ENCODE results near the gene PTPN6.
A peak's percentile ranks its signal among the peaks of the same experiment; 100 is the strongest.

Gene PTPN6

DNA sequence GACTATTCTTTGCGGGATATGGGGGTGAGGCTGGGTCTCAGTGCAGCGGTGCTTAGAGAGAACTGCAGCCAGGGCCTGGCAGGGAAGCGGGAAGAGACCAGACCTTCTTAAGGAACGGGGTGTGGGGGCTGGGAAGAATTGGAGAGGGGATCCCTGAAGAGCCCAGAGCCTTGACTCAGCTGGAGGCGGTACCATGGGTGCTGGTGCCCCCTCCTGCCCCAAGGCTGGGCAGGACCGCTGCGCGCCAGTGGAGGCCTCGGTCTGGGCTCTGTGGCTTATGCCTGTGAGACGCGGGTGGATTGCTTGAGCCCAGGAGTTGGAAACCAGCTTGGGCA lies 8.9 kb upstream of the PTPN6 start:
- no peak for DNase-seq

DNA sequence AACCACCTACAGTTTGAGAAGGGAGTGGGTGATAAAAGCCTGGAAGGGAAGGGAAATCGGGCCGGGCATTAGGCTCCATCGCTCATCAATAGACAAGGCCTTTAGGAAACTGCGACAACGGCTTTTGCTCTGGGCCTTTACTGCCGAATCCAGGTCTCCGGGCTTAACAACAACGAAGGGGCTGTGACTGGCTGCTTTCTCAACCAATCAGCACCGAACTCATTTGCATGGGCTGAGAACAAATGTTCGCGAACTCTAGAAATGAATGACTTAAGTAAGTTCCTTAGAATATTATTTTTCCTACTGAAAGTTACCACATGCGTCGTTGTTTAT lies 7.8 kb upstream of the PTPN6 start:
- DNase-seq: peak; percentile 43

DNA sequence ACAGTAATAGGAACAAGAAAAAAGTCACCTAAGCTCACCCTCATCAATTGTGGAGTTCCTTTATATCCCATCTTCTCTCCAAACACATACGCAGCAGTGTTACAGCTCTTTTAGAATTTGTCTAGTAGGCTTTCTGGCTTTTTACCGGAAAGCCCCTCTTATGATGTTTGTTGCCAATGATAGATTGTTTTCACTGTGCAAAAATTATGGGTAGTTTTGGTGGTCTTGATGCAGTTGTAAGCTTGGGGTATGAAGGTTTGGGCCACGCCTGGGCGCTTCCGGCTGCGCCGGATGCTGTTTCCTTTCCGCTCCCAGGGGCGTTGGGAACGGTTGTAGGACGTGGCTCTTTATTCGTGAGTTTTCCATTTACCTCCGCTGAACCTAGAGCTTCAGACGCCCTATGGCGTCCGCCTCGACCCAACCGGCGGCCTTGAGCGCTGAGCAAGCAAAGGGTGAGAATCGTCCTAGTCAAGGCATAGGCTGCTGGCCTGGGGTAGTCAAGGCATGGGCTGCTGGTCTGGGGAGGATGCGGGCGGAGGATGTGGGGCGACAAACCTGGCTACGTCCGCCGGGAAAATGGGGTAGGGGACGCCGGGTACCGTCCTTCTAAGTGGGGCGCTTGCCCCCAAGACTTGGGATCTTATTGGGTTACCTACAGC lies 7.3 kb upstream of the PTPN6 start, which contains the start of the genes C12orf57 and RNU7-1:
TSS of gene C12orf57 (plus strand) at position 301 of the 659 bp plus-strand sequence. CDS start at position 401, 100 bp downstream.
TSS of gene RNU7-1 (plus strand) at position 95 of the 659 bp plus-strand sequence.
- peak; percentile 89 for DNase-seq

DNA sequence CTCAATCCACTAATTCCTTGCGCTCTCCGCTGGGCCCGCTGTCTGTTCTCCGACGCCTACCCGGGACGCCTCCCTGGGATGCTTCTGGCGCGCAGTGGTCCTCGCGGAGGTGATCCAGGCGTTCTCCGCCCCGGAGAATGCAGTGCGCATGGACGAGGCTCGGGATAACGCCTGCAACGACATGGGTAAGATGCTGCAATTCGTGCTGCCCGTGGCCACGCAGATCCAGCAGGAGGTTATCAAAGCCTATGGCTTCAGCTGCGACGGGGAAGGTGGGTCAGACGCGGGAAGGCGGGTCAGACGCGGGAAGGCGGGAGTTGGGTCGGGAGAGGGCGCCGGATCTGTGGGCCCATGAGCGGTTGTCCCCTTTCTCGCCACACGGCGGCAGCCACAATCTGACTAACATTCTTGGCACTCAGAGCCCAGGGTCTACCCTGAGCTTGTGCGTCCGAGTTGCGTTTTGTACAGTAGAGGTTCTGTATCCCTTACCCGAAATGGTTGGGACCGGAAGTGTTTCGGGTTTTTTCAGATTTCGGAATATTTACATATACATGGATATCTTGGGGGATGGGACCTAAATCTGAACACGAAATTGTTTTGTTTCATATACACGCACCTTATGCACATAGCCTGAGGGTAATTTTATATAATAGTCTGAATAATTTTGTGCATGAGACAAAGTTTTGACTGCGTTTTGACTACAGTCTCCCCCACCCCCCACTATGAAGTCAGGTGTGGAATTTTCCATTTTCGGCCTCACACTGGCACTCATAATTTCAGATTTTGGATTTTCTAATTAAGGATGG lies 6.6 kb upstream of the PTPN6 start:
- DNase-seq: peak; percentile 89

DNA sequence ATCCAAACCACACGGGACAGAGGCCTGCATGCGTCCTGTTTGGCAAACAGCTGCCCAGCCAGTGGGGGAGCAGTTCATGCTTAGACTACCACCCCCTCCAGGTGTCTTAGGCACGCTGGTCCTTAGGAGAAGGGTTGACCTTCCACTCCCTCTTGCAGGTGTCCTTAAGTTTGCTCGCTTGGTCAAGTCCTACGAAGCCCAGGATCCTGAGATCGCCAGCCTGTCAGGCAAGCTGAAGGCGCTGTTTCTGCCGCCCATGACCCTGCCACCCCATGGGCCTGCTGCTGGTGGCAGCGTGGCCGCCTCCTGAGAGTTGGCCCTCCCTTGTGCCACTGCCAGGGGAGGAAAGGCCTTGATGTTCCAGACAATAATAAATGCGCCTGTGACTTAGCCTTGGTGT lies 5.5 kb upstream of the PTPN6 start:
- no peak for DNase-seq

DNA sequence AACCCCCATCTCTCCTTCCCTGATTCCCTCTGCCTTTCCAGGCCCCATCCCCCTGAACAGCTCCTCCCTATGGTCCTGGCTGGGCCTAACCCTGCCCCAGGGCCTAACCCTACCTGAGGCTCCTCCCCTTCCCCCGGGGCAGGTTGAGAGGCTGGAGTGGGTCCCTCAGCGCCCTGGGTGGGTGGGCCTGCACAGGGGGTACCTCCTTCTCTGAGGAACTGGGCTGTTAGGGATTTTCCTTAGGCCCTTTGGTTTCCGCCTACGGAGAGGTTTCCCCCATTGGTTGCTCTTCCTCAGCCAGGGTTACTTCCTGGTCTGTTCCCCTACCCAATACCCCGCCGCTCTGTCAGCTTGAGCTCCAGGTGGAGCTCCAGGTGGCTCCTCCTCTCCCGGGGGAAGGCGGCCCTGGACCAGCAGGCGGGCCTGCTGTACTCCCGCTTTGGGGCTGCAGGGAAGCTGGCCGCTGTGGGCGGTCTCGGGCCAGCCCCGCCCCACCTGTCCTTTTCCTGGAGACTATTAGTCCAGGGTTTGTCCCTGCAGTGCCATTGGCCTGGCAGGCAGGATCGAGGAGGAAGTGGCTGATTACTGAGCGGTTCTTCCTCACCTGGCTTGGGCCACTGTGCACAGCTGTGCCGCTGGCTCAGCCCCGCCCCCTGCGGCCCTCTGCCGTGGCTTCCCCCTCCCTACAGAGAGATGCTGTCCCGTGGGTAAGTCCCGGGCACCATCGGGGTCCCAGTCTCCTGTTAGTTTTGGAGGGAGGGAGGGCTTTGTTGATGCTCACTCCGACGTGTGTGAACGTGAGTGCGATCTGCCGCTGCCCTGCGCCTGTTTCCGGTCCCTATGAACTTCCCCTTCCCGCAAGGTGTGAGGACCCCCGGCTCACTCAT lies 4.9 kb upstream of the PTPN6 start:
- no peak for DNase-seq

DNA sequence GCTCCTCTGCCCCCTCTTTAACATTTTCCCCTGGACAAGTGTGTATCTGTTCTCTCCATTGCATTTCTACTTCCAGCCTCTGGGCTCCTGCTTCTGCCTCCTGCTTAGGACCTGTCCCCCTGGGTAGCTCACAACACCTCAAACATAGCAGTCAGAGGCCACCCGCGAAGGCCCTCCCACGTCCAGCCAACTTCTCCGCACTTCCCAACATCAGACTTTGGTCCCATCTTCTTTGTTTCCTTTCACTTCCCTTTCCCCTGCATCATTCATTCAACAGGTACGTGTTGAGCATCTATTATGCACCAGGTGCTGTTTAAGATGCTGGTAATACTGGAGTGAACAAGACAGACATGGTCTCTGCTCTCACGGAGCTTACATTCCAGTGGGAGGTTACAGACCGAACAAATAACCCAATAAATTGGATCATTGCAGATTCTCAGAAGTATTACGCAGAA lies 4.2 kb upstream of the PTPN6 start:
- DNase-seq: no peak

DNA sequence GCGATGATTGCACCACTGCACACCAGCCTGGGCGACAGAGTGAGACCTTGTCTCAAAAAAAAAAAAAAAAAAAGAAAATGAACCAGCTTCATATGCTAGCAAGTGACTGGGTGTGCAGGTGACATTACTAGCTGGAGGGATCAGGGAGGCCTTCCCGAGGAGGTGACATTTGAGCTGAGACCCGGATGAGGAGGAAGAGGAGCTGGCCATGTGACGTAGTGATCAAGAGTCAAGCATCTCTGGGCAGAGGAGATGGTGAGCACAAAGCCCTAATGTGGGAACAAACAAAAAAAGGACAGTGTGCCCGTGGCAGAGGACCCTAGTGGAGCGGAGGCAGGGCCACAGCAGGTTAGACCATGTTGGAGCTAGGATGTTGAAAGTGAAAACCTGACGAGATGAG lies 3.5 kb upstream of the PTPN6 start:
- no peak for DNase-seq

DNA sequence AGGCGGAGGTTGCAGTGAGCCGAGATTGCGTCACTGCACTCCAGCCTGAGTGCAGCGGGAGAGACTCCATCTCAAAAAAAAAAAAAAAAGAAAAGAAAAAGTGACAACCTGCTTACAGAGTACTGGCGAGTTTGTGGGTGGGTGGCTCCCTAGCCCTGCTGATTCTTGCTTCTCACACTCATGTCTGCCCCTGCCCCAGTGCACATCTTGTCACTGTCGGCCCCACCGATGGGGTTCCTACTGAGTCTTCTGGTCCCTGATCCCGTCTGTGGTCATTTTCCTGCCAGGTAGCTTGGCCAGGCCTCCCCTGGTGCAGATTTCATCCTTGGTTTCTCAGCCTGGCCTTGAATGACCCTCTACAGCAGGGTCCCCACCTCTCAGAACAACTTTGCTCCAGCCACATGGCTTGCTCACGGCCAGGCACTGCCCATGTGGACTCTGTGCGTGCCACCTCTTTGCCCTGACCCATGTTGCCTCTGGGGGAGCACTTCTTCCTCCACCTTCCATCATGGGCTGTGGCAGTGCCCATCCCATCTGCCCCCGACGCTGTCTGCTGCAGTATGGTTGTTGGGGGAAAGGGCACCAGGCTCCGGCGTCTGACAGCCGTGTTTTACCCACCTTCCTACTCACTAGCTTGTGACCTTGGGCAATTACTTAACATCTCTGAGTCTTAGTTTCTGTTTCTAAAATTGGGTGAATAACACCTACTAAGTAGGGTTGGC lies 2.1 kb upstream of the PTPN6 start:
- no peak for DNase-seq

DNA sequence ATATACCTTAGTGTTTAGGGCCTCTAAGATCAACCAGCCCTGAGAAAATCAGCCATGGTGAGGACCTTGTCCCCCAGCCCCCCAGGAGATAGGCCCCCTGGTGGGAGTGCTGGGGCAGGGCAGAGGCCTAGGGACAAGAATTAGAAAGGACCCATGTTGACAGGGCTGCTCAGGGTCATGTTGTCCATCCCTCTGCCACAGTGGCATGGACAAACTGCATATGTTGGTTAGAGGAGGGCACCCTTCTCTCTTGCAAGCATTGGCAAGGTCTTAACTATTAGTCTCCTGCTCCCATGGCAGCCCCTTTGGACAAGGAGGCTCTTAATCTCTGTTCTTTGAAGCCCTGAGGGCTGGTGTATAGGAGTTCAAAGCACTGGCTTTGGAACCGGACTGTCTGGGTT lies 755 bp upstream of the PTPN6 start:
- no peak for DNase-seq

DNA sequence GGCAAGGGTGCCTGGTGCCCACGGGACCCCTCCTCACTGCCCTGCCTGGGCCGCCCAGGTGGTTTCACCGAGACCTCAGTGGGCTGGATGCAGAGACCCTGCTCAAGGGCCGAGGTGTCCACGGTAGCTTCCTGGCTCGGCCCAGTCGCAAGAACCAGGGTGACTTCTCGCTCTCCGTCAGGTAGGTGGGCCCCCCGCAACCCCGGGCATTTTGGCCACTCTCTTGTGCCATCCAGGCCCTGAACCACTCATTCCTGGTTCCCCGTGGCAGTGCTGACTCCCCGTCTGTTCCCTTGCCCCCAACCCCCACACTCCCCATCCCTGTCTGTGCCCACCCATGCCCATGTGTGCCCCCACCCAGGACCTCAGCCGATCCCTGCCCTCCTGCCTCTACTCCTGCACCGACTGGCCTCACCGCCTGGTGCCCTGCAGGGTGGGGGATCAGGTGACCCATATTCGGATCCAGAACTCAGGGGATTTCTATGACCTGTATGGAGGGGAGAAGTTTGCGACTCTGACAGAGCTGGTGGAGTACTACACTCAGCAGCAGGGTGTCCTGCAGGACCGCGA lies 480 bp downstream of the PTPN6 start:
- DNase-seq: no peak

DNA sequence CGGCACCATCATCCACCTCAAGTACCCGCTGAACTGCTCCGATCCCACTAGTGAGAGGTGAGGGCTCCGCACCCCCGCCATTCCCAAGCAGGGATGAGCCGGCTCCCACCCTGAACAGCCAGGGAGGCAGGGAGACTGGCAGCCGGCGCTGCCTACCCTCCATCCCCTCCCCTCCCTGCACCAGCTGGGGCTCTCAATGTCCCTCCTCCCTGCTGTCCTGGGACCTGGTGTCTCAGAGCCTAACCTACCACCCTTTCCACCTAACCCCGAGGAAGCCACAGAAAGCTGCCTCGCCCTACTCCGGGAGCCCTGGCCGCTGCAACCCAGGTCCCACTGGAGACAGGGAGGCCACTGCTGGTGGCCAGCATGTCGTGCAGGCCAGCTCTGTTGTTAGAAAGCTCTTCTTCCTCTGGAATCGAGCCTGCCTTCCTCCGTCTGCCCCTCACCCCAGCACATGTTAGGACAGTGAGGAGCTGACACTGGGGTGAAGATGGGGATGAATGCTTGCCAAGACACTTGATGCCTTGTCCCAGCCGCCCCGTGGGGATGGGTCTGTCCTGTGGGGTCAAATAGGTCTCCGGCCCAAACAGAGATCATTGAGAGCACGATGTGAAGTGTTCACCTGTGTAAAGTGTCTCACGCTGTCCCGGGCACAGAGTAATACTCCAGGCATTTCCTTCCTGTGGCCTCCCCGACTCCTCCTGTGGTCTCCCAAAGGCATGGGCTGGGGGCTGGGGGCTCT lies 1.1 kb downstream of the PTPN6 start:
- no peak for DNase-seq

DNA sequence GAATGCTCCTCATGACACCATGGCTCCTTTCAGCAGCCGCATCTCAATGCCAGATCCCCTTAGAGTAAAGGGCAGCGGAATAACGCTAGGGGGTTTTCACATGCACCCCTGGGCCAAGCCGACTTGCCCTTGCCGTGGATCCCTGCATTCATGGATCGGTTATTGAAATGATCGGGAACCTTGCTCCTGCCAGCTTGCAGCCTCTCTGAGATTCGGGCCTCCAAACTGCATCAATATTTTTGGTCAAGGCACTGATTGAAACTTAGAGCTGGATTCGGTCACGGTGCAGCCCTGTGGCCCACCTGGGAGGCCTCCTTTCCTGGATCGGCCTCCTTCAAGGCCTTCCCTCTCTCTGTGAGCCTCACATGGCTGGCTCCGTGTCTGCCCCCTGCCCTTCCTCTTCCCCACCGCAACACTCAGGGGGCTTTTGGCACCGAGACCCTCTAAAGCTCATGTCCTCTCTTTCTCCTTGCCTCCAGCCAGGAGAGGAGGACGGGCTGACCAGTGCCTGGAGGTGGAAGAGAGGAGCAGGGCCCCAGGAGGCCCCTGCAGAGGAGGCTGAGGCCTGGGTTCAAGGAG lies 1.8 kb downstream of the PTPN6 start:
- no peak for DNase-seq

DNA sequence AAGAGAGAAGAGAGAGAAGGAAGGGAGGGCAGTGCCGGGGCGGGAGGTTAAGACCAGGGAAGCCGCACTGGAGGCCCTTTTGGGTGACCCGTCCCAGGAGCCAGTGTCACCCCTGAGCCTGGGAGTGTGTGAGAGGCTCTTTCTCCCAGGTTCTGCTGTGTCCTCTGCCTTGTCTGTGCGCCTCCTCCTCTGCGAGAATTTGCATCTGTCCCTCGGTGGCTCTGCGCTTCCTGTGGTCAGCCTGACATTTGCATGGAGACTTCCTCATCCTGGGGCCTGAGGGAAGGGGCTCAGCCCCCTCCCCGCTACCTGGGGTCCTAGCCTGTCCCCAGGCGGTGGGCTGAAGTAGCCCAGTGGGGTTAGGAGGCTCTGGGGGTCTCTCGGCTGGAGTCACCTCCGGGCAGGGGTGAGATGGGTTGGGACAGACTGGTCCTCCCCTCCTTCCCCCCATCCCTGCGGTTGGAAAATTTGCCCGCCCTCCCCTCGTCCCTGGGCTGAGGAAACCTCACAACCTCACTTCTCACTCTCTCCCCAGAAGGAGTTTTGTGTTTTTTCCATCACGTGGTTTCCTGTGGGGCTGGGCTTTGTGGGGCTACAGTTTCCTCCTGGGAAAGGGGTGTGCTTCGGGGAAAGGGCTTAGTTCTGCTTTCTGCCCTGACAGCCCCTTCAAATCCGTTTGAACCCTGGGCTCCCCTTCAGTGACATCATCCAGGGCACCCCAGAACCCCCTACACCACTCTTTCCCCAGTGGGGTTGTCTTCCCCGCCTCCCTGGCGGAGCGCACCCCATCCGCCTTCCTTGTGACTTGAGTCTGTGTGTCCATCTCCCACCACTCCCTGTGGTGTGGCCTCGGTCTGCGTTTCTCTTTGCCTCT lies 2.5 kb downstream of the PTPN6 start:
- no peak for DNase-seq

DNA sequence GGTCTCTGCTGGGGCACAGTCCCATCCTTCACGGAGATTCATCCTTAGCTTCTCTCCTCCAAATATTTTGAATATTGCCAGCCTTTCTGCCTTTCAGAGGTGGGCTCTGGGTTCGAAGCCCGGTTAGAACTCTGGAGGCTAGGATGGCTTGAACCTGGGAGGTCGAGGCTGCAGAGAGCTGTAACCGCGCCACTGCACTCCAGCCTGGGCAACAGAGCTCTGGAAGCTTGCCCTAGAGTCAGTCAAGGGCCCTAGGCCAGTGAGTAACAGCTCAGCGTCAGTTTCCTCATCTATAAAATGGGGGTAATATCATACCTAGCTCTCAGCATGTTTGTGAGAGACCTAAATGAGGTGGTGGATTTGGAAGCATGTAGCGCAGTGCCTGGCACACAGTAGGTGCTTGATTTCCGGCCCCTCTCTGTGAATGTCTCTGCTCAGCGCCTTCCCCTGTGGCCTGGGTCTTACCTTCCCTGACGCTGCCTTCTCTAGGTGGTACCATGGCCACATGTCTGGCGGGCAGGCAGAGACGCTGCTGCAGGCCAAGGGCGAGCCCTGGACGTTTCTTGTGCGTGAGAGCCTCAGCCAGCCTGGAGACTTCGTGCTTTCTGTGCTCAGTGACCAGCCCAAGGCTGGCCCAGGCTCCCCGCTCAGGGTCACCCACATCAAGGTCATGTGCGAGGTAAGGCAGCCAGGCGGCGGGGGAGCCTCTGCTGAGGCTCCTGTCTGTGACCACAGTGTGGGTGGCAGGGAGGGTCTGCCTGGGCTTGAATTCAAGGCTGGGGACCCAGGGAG lies 3.4 kb downstream of the PTPN6 start:
- DNase-seq: no peak

DNA sequence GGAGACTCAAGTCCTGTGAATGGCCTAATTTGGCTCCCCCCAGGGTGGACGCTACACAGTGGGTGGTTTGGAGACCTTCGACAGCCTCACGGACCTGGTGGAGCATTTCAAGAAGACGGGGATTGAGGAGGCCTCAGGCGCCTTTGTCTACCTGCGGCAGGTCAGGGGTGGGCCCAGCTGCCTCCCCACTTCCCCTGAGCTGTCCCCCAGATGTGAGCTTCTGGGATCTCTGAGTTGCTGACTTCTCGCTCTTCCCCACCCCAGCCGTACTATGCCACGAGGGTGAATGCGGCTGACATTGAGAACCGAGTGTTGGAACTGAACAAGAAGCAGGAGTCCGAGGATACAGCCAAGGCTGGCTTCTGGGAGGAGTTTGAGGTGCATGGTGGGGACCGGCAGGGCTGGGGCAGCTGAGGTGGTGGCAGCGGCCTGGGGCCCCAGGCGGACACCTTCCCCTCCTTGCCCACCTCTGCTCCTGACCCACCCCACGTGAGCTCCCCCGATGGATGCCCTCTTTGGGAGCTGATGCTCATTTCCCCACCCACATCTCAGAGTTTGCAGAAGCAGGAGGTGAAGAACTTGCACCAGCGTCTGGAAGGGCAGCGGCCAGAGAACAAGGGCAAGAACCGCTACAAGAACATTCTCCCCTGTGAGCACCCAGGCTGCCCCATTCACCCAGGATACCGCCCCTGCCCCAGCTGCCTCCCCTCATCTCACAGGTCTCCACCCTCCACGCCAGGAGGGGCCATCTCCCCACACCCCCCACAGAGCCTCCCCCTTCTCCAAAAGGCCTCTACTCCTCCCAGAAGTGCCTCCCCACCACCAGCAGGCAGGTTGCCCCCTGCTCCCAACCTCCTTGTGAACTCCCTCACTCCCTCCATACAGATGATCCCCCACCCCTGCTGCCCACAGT lies 4.2 kb downstream of the PTPN6 start:
- no peak for DNase-seq

DNA sequence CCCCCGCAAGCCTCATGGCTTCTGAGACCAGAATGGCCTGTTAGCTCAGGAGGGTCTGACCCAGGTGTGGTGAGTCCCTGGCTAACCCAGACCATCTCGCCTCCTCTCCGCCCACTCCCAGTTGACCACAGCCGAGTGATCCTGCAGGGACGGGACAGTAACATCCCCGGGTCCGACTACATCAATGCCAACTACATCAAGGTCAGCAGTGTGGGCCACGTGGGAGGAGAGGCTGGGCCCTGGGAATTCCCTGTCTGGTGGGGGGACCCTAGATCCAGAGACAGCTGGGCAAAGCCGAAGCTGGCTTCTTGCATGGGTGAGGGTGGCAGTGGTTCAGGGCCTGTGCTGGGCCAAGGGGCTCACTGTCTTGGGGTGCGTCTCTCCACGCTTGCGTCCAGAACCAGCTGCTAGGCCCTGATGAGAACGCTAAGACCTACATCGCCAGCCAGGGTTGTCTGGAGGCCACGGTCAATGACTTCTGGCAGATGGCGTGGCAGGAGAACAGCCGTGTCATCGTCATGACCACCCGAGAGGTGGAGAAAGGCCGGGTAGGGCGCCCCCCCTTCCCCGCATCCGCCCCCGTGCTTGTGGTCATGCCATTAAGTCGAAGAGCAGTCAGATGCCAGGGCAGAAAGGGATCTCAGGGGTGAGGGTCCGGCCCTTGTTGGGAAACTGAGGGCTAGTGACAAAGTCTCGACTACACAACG lies 5.0 kb downstream of the PTPN6 start:
- DNase-seq: no peak

Data from T1000 (cell line).